ENCODE data around the gene ACE.

The ACE gene

DNA sequence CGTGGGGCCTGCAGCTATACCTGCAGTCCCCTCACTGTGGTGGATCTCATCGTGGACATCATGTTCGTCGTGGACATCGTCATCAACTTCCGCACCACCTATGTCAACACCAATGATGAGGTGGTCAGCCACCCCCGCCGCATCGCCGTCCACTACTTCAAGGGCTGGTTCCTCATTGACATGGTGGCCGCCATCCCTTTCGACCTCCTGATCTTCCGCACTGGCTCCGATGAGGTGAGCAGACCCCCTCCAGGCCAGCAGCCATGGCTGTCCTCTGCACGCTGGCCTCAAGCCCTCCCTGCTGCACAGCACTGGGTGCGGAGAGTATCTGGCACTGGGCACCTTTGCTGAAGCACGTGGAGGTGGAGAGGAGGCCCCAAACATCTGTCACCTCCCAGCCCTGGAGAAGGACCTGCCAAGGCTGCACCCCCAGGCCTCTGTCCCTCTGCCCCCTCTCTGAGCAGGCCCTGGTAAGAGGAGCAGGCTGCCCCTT lies 57.3 kb downstream of the ACE start:
- Mint-ChIP-seq H3K27ac (no peak overlapping the region), H3K4me3 (no peak overlapping the region), H3K9me3 (no peaks in the 10 kb centered on the region), H3K4me1 (no peaks in the 10 kb centered on the region), H3K36me3 (ENCODE audit: low read depth) (no peaks in the 10 kb centered on the region), H3K27me3 (ENCODE audit: low read depth) (peaks cover 16% of the 10 kb centered on the region)
- TF ChIP-seq, protein P1, sequence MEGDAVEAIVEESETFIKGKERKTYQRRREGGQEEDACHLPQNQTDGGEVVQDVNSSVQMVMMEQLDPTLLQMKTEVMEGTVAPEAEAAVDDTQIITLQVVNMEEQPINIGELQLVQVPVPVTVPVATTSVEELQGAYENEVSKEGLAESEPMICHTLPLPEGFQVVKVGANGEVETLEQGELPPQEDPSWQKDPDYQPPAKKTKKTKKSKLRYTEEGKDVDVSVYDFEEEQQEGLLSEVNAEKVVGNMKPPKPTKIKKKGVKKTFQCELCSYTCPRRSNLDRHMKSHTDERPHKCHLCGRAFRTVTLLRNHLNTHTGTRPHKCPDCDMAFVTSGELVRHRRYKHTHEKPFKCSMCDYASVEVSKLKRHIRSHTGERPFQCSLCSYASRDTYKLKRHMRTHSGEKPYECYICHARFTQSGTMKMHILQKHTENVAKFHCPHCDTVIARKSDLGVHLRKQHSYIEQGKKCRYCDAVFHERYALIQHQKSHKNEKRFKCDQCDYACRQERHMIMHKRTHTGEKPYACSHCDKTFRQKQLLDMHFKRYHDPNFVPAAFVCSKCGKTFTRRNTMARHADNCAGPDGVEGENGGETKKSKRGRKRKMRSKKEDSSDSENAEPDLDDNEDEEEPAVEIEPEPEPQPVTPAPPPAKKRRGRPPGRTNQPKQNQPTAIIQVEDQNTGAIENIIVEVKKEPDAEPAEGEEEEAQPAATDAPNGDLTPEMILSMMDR (IDR thresholded peaks at IDR 0.05; ENCODE audit: unreplicated experiment in 3 of 3), result no peak

DNA sequence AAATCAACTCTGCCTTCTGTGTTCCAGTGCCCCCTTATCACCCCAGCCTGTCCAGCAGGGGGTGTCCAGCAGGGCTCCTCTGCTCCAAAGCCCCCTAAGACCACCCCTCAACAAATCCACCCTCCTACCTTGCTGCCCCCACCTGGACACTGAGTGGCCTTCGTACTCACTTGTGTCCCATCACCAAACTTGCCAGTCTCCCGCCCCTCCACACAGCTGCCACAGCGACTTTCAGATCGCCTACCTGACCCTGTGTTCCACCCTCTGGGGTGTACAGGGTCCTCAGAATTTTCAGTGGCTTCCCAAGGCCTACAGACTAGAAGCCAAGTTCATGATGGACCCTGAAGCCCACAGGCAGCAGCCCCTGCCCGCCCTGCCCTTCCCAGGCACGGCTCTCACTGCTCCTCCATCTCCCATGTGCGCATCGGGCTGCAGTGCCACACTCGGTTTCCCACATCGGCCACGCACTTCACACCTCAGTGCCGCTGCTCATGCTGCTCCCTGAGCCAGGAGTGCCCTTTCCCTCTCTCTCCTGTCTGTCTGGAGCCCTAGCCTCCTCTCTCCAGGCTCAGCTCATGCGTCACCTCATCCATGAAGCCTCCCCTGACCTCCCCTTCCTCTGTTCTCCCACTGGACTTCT lies 58.1 kb downstream of the ACE start:
- Mint-ChIP-seq H3K9me3 (no peaks in the 10 kb centered on the region), H3K27ac (no peak overlapping the region), H3K27me3 (ENCODE audit: low read depth) (peaks cover 24% of the 10 kb centered on the region), H3K4me3 (no peak overlapping the region), H3K36me3 (ENCODE audit: low read depth) (no peaks in the 10 kb centered on the region), H3K4me1 (no peaks in the 10 kb centered on the region)
- TF ChIP-seq, protein P1 (IDR thresholded peaks at IDR 0.05; ENCODE audit: unreplicated experiment in 3 of 3), result no peak

- Mint-ChIP-seq H3K27ac (no peak overlapping the region), H3K27me3 (ENCODE audit: low read depth) (peaks cover 28% of the 10 kb centered on the region), H3K4me3 (no peak overlapping the region), H3K4me1 (no peaks in the 10 kb centered on the region), H3K36me3 (ENCODE audit: low read depth) (no peaks in the 10 kb centered on the region), H3K9me3 (no peaks in the 10 kb centered on the region)
- TF ChIP-seq, protein P1 (IDR thresholded peaks at IDR 0.05; ENCODE audit: unreplicated experiment in 3 of 3), result no peak
These were observed 58.8 kb downstream of the ACE start for GRCh38 chr17:63535640-63536039.

DNA sequence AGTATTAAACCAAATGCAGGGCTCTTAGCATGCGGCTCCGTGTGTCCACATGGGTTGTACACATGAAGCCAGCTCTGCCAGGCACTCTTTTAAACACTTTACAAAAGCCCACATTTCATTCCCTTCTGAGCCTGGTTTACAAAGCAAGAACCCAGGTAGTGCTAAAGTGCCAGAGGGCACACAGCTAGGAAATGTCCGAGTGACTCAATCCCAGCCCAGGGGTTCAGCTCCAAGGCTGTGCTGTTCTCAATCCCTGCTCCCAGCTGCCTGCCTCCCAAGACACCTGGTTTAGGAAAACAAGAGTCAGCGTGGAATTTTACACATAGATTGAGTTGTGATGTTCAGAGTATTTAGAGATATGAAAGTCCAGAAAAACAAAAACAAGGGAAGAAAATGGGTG lies 60.1 kb downstream of the ACE start:
- no peak overlapping the region for H3K4me3 Mint-ChIP-seq
- no peaks in the 10 kb centered on the region for H3K4me1 Mint-ChIP-seq
- peaks cover 30% of the 10 kb centered on the region for H3K27me3 Mint-ChIP-seq (ENCODE audit: low read depth)
- H3K36me3 Mint-ChIP-seq (ENCODE audit: low read depth), result no peaks in the 10 kb centered on the region
- H3K9me3 Mint-ChIP-seq, result no peaks in the 10 kb centered on the region
- TF ChIP-seq, protein P1 (IDR thresholded peaks at IDR 0.05; ENCODE audit: unreplicated experiment in 3 of 3), result no peak
- no peak overlapping the region for H3K27ac Mint-ChIP-seq

- Mint-ChIP-seq H3K27me3 (ENCODE audit: low read depth) (peaks cover 30% of the 10 kb centered on the region), H3K27ac (no peak overlapping the region), H3K4me3 (no peak overlapping the region), H3K36me3 (ENCODE audit: low read depth) (no peaks in the 10 kb centered on the region), H3K4me1 (no peaks in the 10 kb centered on the region), H3K9me3 (no peaks in the 10 kb centered on the region)
- TF ChIP-seq, protein P1 (IDR thresholded peaks at IDR 0.05; ENCODE audit: unreplicated experiment in 3 of 3), result no peak
These were observed 61.3 kb downstream of the ACE start for GRCh38 chr17:63537991-63538692.
